HCT116 (cell line): ENCODE data around the gene MAPK8IP3. TPM values are rescaled to one million over a fixed set of nuclear protein-coding genes. Genes with fewer than 3 reads are reported as not detected.

Experiments
- ATAC-seq: fragments of 200-7000 bp; cut with Tn5 transposase; 2 replicates; pipeline ENCODE4 v1.9.1; 2020; ENCODE audit warnings: mild to moderate bottlenecking, moderate library complexity
- BruUV-seq: library from RNA; stranded (reverse); fragments of 400-500 nt; replicated peaks from 2 replicates; lab custom pipeline; 2021; lab: Mats Ljungman, UMichigan
- CTCF ChIA-PET: fragments of 300-600 bp; sonication (Branson Sonifier 250); formaldehyde crosslinking; loops from one replicate; lab custom pipeline; 2021; ENCODE audit warnings: antibody characterized with exemption; lab: Charles Lee
- POLR2A ChIA-PET: fragments of 300-600, 350-600 bp; sonication (Branson Sonifier 250); formaldehyde crosslinking; loops from one replicate; lab custom pipeline; 2021; ENCODE audit warnings: antibody characterized with exemption; lab: Charles Lee
- RAD21 ChIA-PET, 2 experiments: fragments of 300-600 bp; sonication (Branson Sonifier 250); formaldehyde crosslinking; loops; one replicate each; lab custom pipeline; 2023; ENCODE audit warnings: low total read pairs in 2 of 2; ENCODE audit not compliant: uncharacterized antibody in 2 of 2, unreplicated experiment in 2 of 2, low non-redundant PET in 1 of 2; lab: Charles Lee
- DNase-seq: peaks from one replicate; pipeline ENCODE4 v3.0.0-alpha.2; 2010; ENCODE audit warnings: low read depth, low spot score
- H2AFZ ChIP-seq: fragments of 200-600 bp; shearing (Covaris generic), sonication (generic); 2 replicates; pipeline ENCODE4 v1.6.1; 2017; ENCODE audit warnings: low read depth, mixed run types, mixed read lengths, antibody characterized with exemption, low read length; ENCODE audit not compliant: poor library complexity, severe bottlenecking
- H3K27ac ChIP-seq: 2 replicates; pipeline ENCODE4 v1.5.1; 2012; ENCODE audit warnings: low read depth, low read length
- H3K27me3 ChIP-seq: fragments of 200-600 bp; sonication (generic); 2 replicates; pipeline ENCODE4 v1.6.1; 2016; ENCODE audit warnings: mixed run types, low read length, mixed read lengths; ENCODE audit not compliant: insufficient read depth
- H3K36me3 ChIP-seq, 2 experiments: fragments of 200-500 bp in 1 of 2; fragments of 200-600 bp in 1 of 2; sonication (Bioruptor generic) in 1 of 2; sonication (generic) in 1 of 2; 2 replicates each; pipeline versions ENCODE4 v1.5.1 to v1.6.1; 2014 to 2016; ENCODE audit warnings: low read length in 2 of 2, inconsistent platforms in 1 of 2, mixed read lengths in 1 of 2, mixed run types in 1 of 2; ENCODE audit not compliant: insufficient read depth in 2 of 2, control insufficient read depth in 1 of 2
- H3K4me1 ChIP-seq, 2 experiments: fragments of 200-600 bp in 1 of 2; sonication (generic) in 1 of 2; 2 replicates each; pipeline versions ENCODE4 v1.5.1 to v1.6.1; 2012 to 2017; ENCODE audit warnings: low read length in 2 of 2, inconsistent platforms in 1 of 2, mild to moderate bottlenecking in 1 of 2, mixed read lengths in 1 of 2, mixed run types in 1 of 2, moderate library complexity in 1 of 2; ENCODE audit not compliant: insufficient read depth in 2 of 2, control insufficient read depth in 1 of 2
- H3K4me2 ChIP-seq: fragments of 200-600 bp; sonication (generic); 2 replicates; pipeline ENCODE4 v1.6.1; 2017; ENCODE audit warnings: mixed run types, low read length, mixed read lengths
- H3K4me3 ChIP-seq, 2 experiments: fragments of 200-600 bp in 1 of 2; sonication (generic) in 1 of 2; replicated peaks in 1 of 2; 2 replicates each; pipeline ENCODE4 v1.5.1; 2011 to 2016; ENCODE audit warnings: low read length in 2 of 2, control low read depth in 1 of 2, low read depth in 1 of 2, mild to moderate bottlenecking in 1 of 2, mixed read lengths in 1 of 2, mixed run types in 1 of 2
- H3K79me2 ChIP-seq: fragments of 200-600 bp; sonication (generic); 2 replicates; pipeline ENCODE4 v1.6.1; 2017; ENCODE audit warnings: mild to moderate bottlenecking, mixed run types, low read length, moderate library complexity, mixed read lengths; ENCODE audit not compliant: insufficient read depth
- H3K9ac ChIP-seq: fragments of 200-600 bp; sonication (generic); 2 replicates; pipeline ENCODE4 v1.6.1; 2016; ENCODE audit warnings: low read length, mixed read lengths
- H3K9me2 ChIP-seq: fragments of 200-600 bp; sonication (generic), shearing (Covaris generic); 2 replicates; pipeline ENCODE4 v1.6.1; 2017; ENCODE audit warnings: mixed run types, mild to moderate bottlenecking, moderate library complexity; ENCODE audit not compliant: insufficient read depth
- H3K9me3 ChIP-seq, 2 experiments: fragments of 200-500 bp in 1 of 2; fragments of 200-600 bp in 1 of 2; sonication (Bioruptor generic) in 1 of 2; sonication (generic) in 1 of 2; 2 replicates each; pipeline ENCODE4 v1.6.1; 2014 to 2017; ENCODE audit warnings: low read length in 2 of 2, mixed read lengths in 2 of 2, inconsistent platforms in 1 of 2, low read depth in 1 of 2, mild to moderate bottlenecking in 1 of 2, mixed run types in 1 of 2, moderate library complexity in 1 of 2; ENCODE audit not compliant: control insufficient read depth in 1 of 2, insufficient read depth in 1 of 2
- H4K20me1 ChIP-seq: fragments of 200-600 bp; sonication (generic), shearing (Covaris generic); 2 replicates; pipeline ENCODE4 v1.6.1; 2017; ENCODE audit warnings: mixed run types, mild to moderate bottlenecking, moderate library complexity; ENCODE audit not compliant: insufficient read depth
- ELF1 ChIP-seq: IDR thresholded peaks from 2 replicates; pipeline ENCODE4 v1.6.1; 2012; ENCODE audit warnings: low read depth, borderline replicate concordance
- JUND ChIP-seq: IDR thresholded peaks from 2 replicates; pipeline ENCODE4 v1.6.1; 2012
- POLR2A ChIP-seq: IDR thresholded peaks from 2 replicates; pipeline ENCODE4 v1.7.0; 2011; ENCODE audit warnings: borderline replicate concordance; ENCODE audit not compliant: insufficient read depth, insufficient read length; ENCODE audit errors: extremely low read depth
- POLR2AphosphoS5 ChIP-seq: IDR thresholded peaks from 2 replicates; pipeline ENCODE4 v1.6.1; 2011; ENCODE audit warnings: mild to moderate bottlenecking, low read depth, low read length, moderate library complexity
- YY1 ChIP-seq: IDR thresholded peaks from 2 replicates; pipeline ENCODE4 v1.6.1; 2011; ENCODE audit warnings: low read length, low read depth, moderate library complexity, mild to moderate bottlenecking; ENCODE audit not compliant: insufficient replicate concordance; ENCODE audit errors: extremely low read depth
- ZFX ChIP-seq: fragments of 450-650 bp; IDR thresholded peaks from 2 replicates; pipeline ENCODE4 v1.6.1; 2017
- intact Hi-C: fragments of 100-400 bp; cut with micrococcal nuclease; formaldehyde crosslinking; loops from 2 replicates; pipeline ENCODE4 v1.10.0; 2022
- total RNA-seq: library from RNA; stranded (reverse); gene quantifications from one replicate; pipeline ENCODE4 v1.2.1, GENCODE V29; 2021; ENCODE audit not compliant: unreplicated experiment
- TF ChIP-seq, protein P1 (sequence below): IDR thresholded peaks from 2 replicates; pipeline ENCODE4 v1.6.1; 2011; ENCODE audit warnings: mild to moderate bottlenecking, low read length, moderate library complexity; ENCODE audit not compliant: insufficient replicate concordance; ENCODE audit errors: extremely low read depth

The MAPK8IP3 gene
- total RNA-seq, 1 experiment from 2014 or later = 75.3 TPM

DNA sequence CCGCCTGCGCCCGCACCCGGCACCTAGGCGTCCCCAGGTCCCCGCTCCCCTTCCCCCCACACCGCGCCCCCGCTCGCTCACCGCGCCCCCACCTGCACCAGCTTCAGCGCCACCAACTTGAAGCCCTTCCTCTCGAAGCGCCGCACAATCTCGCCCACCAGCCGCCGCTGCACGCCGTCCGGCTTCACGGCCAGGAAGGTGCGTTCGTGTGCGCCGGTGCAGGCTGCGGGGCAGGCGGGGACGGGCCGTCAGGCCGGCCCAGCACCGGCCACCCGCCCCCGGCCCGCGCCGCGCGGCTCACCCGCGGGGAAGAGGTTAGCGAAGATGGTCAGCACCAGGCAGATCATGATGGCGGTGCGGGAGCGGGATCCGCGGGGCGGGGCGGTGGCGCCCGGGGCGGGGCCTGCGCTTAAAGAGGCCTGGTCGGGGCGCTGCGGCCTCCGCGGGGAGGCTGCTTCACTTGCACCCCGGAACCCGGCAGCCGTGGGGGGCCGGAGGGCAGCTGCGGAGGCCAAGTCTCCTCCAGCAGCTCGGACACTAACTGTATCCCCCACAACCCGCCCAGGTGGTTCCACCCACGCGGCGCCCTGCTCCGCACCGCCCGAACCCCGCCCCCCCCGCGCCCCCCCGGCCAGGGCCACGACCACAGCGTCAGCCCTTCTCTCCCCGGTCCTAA, 65.3 kb downstream of the MAPK8IP3 start, which contains the start of gene NME3:
TSS of gene NME3 (minus strand) at position 356 of the 676 bp plus-strand sequence. CDS start at position 347, 9 bp downstream.
- no peaks in the 10 kb centered on the region for H3K9me3 ChIP-seq
- peak within 1 kb of the TSS; percentile 88 to 97 for H3K4me3 ChIP-seq
- peak within 1 kb of the TSS; percentile 100 for H3K4me2 ChIP-seq
- DNase-seq = no peak
- ChIA-PET RAD21 (no interaction called here), CTCF (interaction anchor here (1.4 to 1.9 kb wide), 2 partner anchors 11 to 66 kb away, joined by 4 to 13 read pairs; partner anchors contain the start of genes MAPK8IP3, NUBP2 and SPSB3), POLR2A (interaction anchor here (1.0 to 3.5 kb wide), 2 partner anchors 11 to 48 kb away, joined by 3 to 23 read pairs; partner anchors contain the start of genes NUBP2 and SPSB3)
- peaks cover 5% of the 10 kb centered on the region; the same call in 1 of the 2 replicates for H4K20me1 ChIP-seq
- peaks cover 14 to 29% of the 10 kb centered on the region in 2 experiments for H3K4me1 ChIP-seq
- peak within 1 kb of the TSS; percentile 93 for H3K9ac ChIP-seq
- H2AFZ ChIP-seq = no peak within 1 kb of the TSS
- TF ChIP-seq ELF1 = no peak
- TF ChIP-seq POLR2AphosphoS5 = peak; percentile 66
- TF ChIP-seq JUND = no peak
- peak; percentile 32 for TF ChIP-seq YY1
- TF ChIP-seq ZFX = peak; percentile 60
- peak; percentile 48 for TF ChIP-seq POLR2A
- ATAC-seq = peak; percentile 43
- H3K27me3 ChIP-seq = no peaks in the 10 kb centered on the region
- peak within 1 kb of the TSS; percentile 95 for H3K27ac ChIP-seq
- peaks cover 52% of the 10 kb centered on the region for H3K79me2 ChIP-seq
- intact Hi-C loops = no loop called here
- peaks cover 0 to 8% of the 10 kb centered on the region in 2 experiments; a peak in 2 of 4 replicates for H3K36me3 ChIP-seq
- no peaks in the 10 kb centered on the region for H3K9me2 ChIP-seq
- BruUV-seq = no TSS peak

DNA sequence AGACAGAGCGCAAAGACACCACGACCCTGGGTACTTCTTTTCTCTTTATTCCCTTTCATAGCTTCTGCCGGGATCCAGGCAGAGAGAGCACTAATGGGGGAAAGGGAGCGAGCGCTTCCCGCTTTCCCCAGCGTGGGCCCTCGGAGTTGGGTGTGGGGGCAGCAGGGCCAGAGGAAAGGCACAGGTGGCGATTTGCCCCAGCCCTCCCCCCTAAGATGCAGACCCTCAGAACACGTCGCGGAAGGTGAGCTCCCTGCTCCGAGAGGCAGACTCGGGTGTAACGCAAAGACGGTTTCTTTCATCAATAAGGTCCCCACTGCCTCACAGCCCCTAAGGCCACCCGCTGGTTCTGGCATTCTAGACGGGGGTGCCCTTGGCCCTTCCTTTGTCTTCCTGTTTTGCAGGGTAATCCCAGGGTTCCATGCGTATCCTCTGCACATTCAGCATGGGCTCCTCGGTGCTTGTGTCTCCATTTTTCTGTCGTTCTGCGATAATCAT, 65.9 kb downstream of the MAPK8IP3 start:
- CTCF ChIA-PET = interaction anchor here (1.9 kb wide), 1 partner anchor 11 kb away, joined by 13 read pairs; the partner anchor contains the start of genes NUBP2 and SPSB3
- BruUV-seq = TSS peak; percentile 89
- Histone ChIP-seq H3K4me1 (peaks cover 14 to 29% of the 10 kb centered on the region in 2 experiments), H3K9ac (peak overlapping the region; percentile 93), H3K79me2 (peaks cover 52% of the 10 kb centered on the region), H4K20me1 (peaks cover 5% of the 10 kb centered on the region; the same call in 1 of the 2 replicates), H3K27ac (peak overlapping the region; percentile 95), H3K9me2 (no peaks in the 10 kb centered on the region), H3K4me2 (peak overlapping the region; percentile 100), H3K27me3 (no peaks in the 10 kb centered on the region), H3K36me3 (peaks cover 0 to 8% of the 10 kb centered on the region in 2 experiments; a peak in 2 of 4 replicates), H2AFZ (no peak overlapping the region), H3K9me3 (no peaks in the 10 kb centered on the region), H3K4me3 (peak overlapping the region; percentile 88 to 97)
- 0 out of 2 replicates have a peak, but pooled peaks have one; percentile 12 for TF ChIP-seq POLR2AphosphoS5
- TF ChIP-seq, protein P1, sequence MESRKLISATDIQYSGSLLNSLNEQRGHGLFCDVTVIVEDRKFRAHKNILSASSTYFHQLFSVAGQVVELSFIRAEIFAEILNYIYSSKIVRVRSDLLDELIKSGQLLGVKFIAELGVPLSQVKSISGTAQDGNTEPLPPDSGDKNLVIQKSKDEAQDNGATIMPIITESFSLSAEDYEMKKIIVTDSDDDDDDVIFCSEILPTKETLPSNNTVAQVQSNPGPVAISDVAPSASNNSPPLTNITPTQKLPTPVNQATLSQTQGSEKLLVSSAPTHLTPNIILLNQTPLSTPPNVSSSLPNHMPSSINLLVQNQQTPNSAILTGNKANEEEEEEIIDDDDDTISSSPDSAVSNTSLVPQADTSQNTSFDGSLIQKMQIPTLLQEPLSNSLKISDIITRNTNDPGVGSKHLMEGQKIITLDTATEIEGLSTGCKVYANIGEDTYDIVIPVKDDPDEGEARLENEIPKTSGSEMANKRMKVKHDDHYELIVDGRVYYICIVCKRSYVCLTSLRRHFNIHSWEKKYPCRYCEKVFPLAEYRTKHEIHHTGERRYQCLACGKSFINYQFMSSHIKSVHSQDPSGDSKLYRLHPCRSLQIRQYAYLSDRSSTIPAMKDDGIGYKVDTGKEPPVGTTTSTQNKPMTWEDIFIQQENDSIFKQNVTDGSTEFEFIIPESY = no peak
- no peak for ATAC-seq
- POLR2A ChIA-PET = interaction anchor here (3.5 kb wide), 1 partner anchor 11 kb away, joined by 23 read pairs; the partner anchor contains the start of genes NUBP2 and SPSB3
- no peak for DNase-seq
- RAD21 ChIA-PET = no interaction called here
- intact Hi-C loops = no loop called here
